Liver (tissue), 9 donors: ENCODE results near the gene ZYX. TPM values are rescaled to one million over a fixed set of nuclear protein-coding genes. Genes with fewer than 3 reads are reported as not detected.

ENCODE experiments used
- DNase-seq: peaks from one replicate; pipeline ENCODE4 v3.0.0-alpha.2; 2017; ENCODE audit warnings: low spot score
- H3K27ac ChIP-seq, 2 donors: one replicate each; pipeline ENCODE4 v1.7.0; 2013; ENCODE audit warnings: inconsistent platforms in 2 of 2, low read length in 2 of 2, control low read depth in 1 of 2, low read depth in 1 of 2, mild to moderate bottlenecking in 1 of 2
- H3K27me3 ChIP-seq, 4 donors: one replicate each; pipeline versions ENCODE4 v1.6.1 to v1.7.0; 2013; ENCODE audit warnings: low read length in 3 of 4, inconsistent platforms in 1 of 4, mild to moderate bottlenecking in 1 of 4, moderate library complexity in 1 of 4; ENCODE audit not compliant: control insufficient read depth in 4 of 4, insufficient read depth in 4 of 4
- H3K36me3 ChIP-seq, 4 donors: one replicate each; pipeline versions ENCODE4 v1.6.1 to v1.7.0; 2013; ENCODE audit warnings: low read length in 3 of 4, mild to moderate bottlenecking in 3 of 4, low read depth in 1 of 4, moderate library complexity in 1 of 4; ENCODE audit not compliant: control insufficient read depth in 4 of 4, insufficient read depth in 3 of 4
- H3K4me1 ChIP-seq, 4 donors: one replicate each; pipeline versions ENCODE4 v1.6.1 to v1.7.0; 2013; ENCODE audit warnings: low read length in 3 of 4, mild to moderate bottlenecking in 3 of 4, moderate library complexity in 1 of 4; ENCODE audit not compliant: control insufficient read depth in 4 of 4, insufficient read depth in 4 of 4
- H3K4me3 ChIP-seq, 3 donors: one replicate each; pipeline versions ENCODE4 v1.6.1 to v1.7.0; 2013; ENCODE audit warnings: low read length in 3 of 3, control low read depth in 1 of 3, low read depth in 1 of 3, mild to moderate bottlenecking in 1 of 3
- H3K9ac ChIP-seq, 2 donors: one replicate each; pipeline ENCODE4 v1.7.0; 2013; ENCODE audit warnings: low read length in 2 of 2, mild to moderate bottlenecking in 2 of 2, moderate library complexity in 2 of 2, control low read depth in 1 of 2, low read depth in 1 of 2
- H3K9me3 ChIP-seq, 4 donors: one replicate each; pipeline versions ENCODE4 v1.6.1 to v1.7.0; 2013; ENCODE audit warnings: low read length in 3 of 4; ENCODE audit not compliant: control insufficient read depth in 4 of 4
- EGR1 ChIP-seq, 2 donors: IDR thresholded peaks; 2 replicates each; pipeline ENCODE4 v1.6.1; 2016 to 2018; ENCODE audit warnings: antibody characterized with exemption in 2 of 2, low read depth in 2 of 2
- FOXA1 ChIP-seq: IDR thresholded peaks from 2 replicates; pipeline ENCODE4 v1.6.1; 2016; ENCODE audit warnings: antibody characterized with exemption
- FOXA2 ChIP-seq: IDR thresholded peaks from 2 replicates; pipeline ENCODE4 v1.6.1; 2016; ENCODE audit warnings: antibody characterized with exemption
- GABPA ChIP-seq, 2 donors: IDR thresholded peaks in 1 of 2; conservative IDR thresholded peaks in 1 of 2; 2 replicates each; pipeline ENCODE4 v1.6.1; 2016; ENCODE audit warnings: antibody characterized with exemption in 2 of 2, mild to moderate bottlenecking in 1 of 2, moderate library complexity in 1 of 2
- HNF4A ChIP-seq, 2 donors: conservative IDR thresholded peaks; 2 replicates each; pipeline ENCODE4 v1.6.1; 2016; ENCODE audit warnings: antibody characterized with exemption in 2 of 2, mild to moderate bottlenecking in 2 of 2
- HNF4G ChIP-seq: IDR thresholded peaks from 2 replicates; pipeline ENCODE4 v1.6.1; 2016; ENCODE audit warnings: antibody characterized with exemption
- JUND ChIP-seq, 2 donors: IDR thresholded peaks; 2 replicates each; pipeline ENCODE4 v1.6.1; 2016; ENCODE audit warnings: antibody characterized with exemption in 2 of 2
- NR2F2 ChIP-seq: IDR thresholded peaks from 2 replicates; pipeline ENCODE4 v1.6.1; 2016; ENCODE audit warnings: antibody characterized with exemption
- RAD21 ChIP-seq, 2 donors: IDR thresholded peaks; 2 replicates each; pipeline ENCODE4 v1.6.1; 2016; ENCODE audit warnings: antibody characterized with exemption in 2 of 2, mild to moderate bottlenecking in 2 of 2
- RXRA ChIP-seq, 2 donors: IDR thresholded peaks; 2 replicates each; pipeline ENCODE4 v1.6.1; 2017 to 2018; ENCODE audit warnings: antibody characterized with exemption in 2 of 2, mild to moderate bottlenecking in 1 of 2
- SP1 ChIP-seq: IDR thresholded peaks from 2 replicates; pipeline ENCODE4 v1.6.1; 2018; ENCODE audit warnings: antibody characterized with exemption, mild to moderate bottlenecking
- TAF1 ChIP-seq: conservative IDR thresholded peaks from 2 replicates; pipeline ENCODE4 v1.6.1; 2016; ENCODE audit warnings: antibody characterized with exemption, mild to moderate bottlenecking
- YY1 ChIP-seq: IDR thresholded peaks from 2 replicates; pipeline ENCODE4 v1.6.1; 2016; ENCODE audit warnings: antibody characterized with exemption, mild to moderate bottlenecking
- WGBS: extraction: QIAGEN DNeasy Blood & Tissue Kit; methylation state at CpG from one replicate; pipeline ENCODE4 v1.1.7; 2013; 5-methylcytosine and 5-hydroxymethylcytosine counted together
- polyA plus RNA-seq, 2 donors: library from polyadenylated mRNA; stranded (reverse) in 1 of 2; unstranded in 1 of 2; fragments of 200-250 nt in 1 of 2; fragments of >200 nt in 1 of 2; fragmentation: Nextera tagmentation in 1 of 2; extraction: Ambion mirVana in 1 of 2; gene quantifications; one replicate each; pipeline versions ENCODE4 v1.2.1 to v1.2.3, GENCODE V29; 2013 to 2015
- total RNA-seq, 2 donors: library from RNA; depleted of rRNA; stranded (reverse); fragments of >200 nt; gene quantifications; one replicate each; pipeline ENCODE4 v1.2.3, GENCODE V29; 2014
- TF ChIP-seq, protein P1 (sequence below): IDR thresholded peaks from 2 replicates; pipeline ENCODE4 v1.6.1; 2016; ENCODE audit warnings: antibody characterized with exemption
- TF ChIP-seq, protein P2 (sequence below): fragments of 150-350 bp; IDR thresholded peaks from 2 replicates; pipeline ENCODE4 v1.5.1; 2017; ENCODE audit warnings: improper control_type of control experiment, low read depth, low read length; ENCODE audit not compliant: missing input control
- TF ChIP-seq, protein P3 (sequence below): IDR thresholded peaks from 2 replicates; pipeline ENCODE4 v1.6.1; 2016; ENCODE audit warnings: antibody characterized with exemption
- TF ChIP-seq, protein P4 (sequence below): IDR thresholded peaks from 2 replicates; pipeline ENCODE4 v1.6.1; 2016; ENCODE audit warnings: antibody characterized with exemption, mild to moderate bottlenecking
- TF ChIP-seq, protein P5 (sequence below): IDR thresholded peaks from 2 replicates; pipeline ENCODE4 v1.6.1; 2016; ENCODE audit warnings: antibody characterized with exemption
- donor health status: healthy.
- donor health status: healthy.
- donor health status: healthy.
- donor health status: healthy.
- donor health status: healthy.

The ZYX gene
- total and polyA plus RNA-seq, 4 donors, result 15.4 to 49.7 (median 16.5) TPM

DNA sequence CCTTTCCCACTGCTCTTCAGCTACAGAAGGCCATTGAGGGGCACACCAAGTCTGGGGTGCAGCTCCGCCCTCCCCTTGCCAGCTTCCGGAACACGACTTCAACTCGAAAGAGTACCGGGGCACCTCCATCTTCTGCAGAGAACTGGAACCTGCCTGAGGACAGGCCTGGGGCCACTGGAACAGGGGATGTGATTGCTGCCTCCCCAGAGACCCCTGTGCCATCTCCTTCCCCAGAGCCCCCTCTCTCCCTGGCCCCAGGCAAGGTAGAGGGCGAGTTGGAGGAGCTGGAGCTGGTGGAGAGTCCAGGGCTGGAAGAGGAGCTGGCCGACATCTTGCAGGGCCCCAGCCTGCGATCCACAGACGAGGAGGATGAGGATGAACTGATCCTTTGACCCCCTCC is 29.6 kb upstream of the ZYX start:
- no peaks in the 10 kb centered on the region for H3K9me3 ChIP-seq
- 96% methylated on average over 9 of the region's 9 CpGs for WGBS
- DNase-seq, result no peak
- H3K27ac ChIP-seq, result no peak overlapping the region
- H3K36me3 ChIP-seq, result no peaks in the 10 kb centered on the region
- TF ChIP-seq, protein P1, sequence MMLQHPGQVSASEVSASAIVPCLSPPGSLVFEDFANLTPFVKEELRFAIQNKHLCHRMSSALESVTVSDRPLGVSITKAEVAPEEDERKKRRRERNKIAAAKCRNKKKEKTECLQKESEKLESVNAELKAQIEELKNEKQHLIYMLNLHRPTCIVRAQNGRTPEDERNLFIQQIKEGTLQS, result no peak
- TF ChIP-seq, protein P2, sequence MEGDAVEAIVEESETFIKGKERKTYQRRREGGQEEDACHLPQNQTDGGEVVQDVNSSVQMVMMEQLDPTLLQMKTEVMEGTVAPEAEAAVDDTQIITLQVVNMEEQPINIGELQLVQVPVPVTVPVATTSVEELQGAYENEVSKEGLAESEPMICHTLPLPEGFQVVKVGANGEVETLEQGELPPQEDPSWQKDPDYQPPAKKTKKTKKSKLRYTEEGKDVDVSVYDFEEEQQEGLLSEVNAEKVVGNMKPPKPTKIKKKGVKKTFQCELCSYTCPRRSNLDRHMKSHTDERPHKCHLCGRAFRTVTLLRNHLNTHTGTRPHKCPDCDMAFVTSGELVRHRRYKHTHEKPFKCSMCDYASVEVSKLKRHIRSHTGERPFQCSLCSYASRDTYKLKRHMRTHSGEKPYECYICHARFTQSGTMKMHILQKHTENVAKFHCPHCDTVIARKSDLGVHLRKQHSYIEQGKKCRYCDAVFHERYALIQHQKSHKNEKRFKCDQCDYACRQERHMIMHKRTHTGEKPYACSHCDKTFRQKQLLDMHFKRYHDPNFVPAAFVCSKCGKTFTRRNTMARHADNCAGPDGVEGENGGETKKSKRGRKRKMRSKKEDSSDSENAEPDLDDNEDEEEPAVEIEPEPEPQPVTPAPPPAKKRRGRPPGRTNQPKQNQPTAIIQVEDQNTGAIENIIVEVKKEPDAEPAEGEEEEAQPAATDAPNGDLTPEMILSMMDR, result no peak
- TF ChIP-seq HNF4A (conservative IDR thresholded peaks at IDR 0.05) (no peak), GABPA (IDR thresholded peaks at IDR 0.05 in 1 of 2, conservative IDR thresholded peaks at IDR 0.05 in 1 of 2) (no peak), NR2F2 (no peak), YY1 (no peak), EGR1 (IDR thresholded peaks at IDR 0.05; ENCODE audit: low read depth in 2 of 2) (no peak), RXRA (IDR thresholded peaks at IDR 0.05) (no peak), SP1 (no peak), JUND (IDR thresholded peaks at IDR 0.05) (no peak), HNF4G (no peak), RAD21 (IDR thresholded peaks at IDR 0.05) (no peak), FOXA1 (no peak), TAF1 (no peak), FOXA2 (no peak)
- TF ChIP-seq, protein P3, sequence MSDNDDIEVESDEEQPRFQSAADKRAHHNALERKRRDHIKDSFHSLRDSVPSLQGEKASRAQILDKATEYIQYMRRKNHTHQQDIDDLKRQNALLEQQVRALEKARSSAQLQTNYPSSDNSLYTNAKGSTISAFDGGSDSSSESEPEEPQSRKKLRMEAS, result no peak
- TF ChIP-seq, protein P4, sequence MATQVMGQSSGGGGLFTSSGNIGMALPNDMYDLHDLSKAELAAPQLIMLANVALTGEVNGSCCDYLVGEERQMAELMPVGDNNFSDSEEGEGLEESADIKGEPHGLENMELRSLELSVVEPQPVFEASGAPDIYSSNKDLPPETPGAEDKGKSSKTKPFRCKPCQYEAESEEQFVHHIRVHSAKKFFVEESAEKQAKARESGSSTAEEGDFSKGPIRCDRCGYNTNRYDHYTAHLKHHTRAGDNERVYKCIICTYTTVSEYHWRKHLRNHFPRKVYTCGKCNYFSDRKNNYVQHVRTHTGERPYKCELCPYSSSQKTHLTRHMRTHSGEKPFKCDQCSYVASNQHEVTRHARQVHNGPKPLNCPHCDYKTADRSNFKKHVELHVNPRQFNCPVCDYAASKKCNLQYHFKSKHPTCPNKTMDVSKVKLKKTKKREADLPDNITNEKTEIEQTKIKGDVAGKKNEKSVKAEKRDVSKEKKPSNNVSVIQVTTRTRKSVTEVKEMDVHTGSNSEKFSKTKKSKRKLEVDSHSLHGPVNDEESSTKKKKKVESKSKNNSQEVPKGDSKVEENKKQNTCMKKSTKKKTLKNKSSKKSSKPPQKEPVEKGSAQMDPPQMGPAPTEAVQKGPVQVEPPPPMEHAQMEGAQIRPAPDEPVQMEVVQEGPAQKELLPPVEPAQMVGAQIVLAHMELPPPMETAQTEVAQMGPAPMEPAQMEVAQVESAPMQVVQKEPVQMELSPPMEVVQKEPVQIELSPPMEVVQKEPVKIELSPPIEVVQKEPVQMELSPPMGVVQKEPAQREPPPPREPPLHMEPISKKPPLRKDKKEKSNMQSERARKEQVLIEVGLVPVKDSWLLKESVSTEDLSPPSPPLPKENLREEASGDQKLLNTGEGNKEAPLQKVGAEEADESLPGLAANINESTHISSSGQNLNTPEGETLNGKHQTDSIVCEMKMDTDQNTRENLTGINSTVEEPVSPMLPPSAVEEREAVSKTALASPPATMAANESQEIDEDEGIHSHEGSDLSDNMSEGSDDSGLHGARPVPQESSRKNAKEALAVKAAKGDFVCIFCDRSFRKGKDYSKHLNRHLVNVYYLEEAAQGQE, result no peak
- TF ChIP-seq, protein P5, sequence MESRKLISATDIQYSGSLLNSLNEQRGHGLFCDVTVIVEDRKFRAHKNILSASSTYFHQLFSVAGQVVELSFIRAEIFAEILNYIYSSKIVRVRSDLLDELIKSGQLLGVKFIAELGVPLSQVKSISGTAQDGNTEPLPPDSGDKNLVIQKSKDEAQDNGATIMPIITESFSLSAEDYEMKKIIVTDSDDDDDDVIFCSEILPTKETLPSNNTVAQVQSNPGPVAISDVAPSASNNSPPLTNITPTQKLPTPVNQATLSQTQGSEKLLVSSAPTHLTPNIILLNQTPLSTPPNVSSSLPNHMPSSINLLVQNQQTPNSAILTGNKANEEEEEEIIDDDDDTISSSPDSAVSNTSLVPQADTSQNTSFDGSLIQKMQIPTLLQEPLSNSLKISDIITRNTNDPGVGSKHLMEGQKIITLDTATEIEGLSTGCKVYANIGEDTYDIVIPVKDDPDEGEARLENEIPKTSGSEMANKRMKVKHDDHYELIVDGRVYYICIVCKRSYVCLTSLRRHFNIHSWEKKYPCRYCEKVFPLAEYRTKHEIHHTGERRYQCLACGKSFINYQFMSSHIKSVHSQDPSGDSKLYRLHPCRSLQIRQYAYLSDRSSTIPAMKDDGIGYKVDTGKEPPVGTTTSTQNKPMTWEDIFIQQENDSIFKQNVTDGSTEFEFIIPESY, result no peak
- peaks cover 6 to 12% (median 9%) of the 10 kb centered on the region in 4 donors for H3K4me1 ChIP-seq
- H3K27me3 ChIP-seq, result no peaks in the 10 kb centered on the region
- H3K4me3 ChIP-seq, result no peak overlapping the region
- H3K9ac ChIP-seq, result no peak overlapping the region
